HCT116 (cell line): ENCODE measurements around the gene CHRNB4. TPM values are rescaled to one million over a fixed set of nuclear protein-coding genes. Genes with fewer than 3 reads are reported as not detected.

Source experiments
- ATAC-seq: fragments of 200-7000 bp; cut with Tn5 transposase; 2 replicates; pipeline ENCODE4 v1.9.1; 2020; ENCODE audit warnings: mild to moderate bottlenecking, moderate library complexity
- BruUV-seq: library from RNA; stranded (reverse); fragments of 400-500 nt; replicated peaks from 2 replicates; lab custom pipeline; 2021; lab: Mats Ljungman, UMichigan
- CTCF ChIA-PET: fragments of 300-600 bp; sonication (Branson Sonifier 250); formaldehyde crosslinking; loops from one replicate; lab custom pipeline; 2021; ENCODE audit warnings: antibody characterized with exemption; lab: Charles Lee
- POLR2A ChIA-PET: fragments of 300-600, 350-600 bp; sonication (Branson Sonifier 250); formaldehyde crosslinking; loops from one replicate; lab custom pipeline; 2021; ENCODE audit warnings: antibody characterized with exemption; lab: Charles Lee
- RAD21 ChIA-PET, 2 experiments: fragments of 300-600 bp; sonication (Branson Sonifier 250); formaldehyde crosslinking; loops; one replicate each; lab custom pipeline; 2023; ENCODE audit warnings: low total read pairs in 2 of 2; ENCODE audit not compliant: uncharacterized antibody in 2 of 2, unreplicated experiment in 2 of 2, low non-redundant PET in 1 of 2; lab: Charles Lee
- DNase-seq: peaks from one replicate; pipeline ENCODE4 v3.0.0-alpha.2; 2010; ENCODE audit warnings: low read depth, low spot score
- H2AFZ ChIP-seq: fragments of 200-600 bp; shearing (Covaris generic), sonication (generic); 2 replicates; pipeline ENCODE4 v1.6.1; 2017; ENCODE audit warnings: low read depth, mixed run types, mixed read lengths, antibody characterized with exemption, low read length; ENCODE audit not compliant: poor library complexity, severe bottlenecking
- H3K27ac ChIP-seq: 2 replicates; pipeline ENCODE4 v1.5.1; 2012; ENCODE audit warnings: low read depth, low read length
- H3K27me3 ChIP-seq: fragments of 200-600 bp; sonication (generic); 2 replicates; pipeline ENCODE4 v1.6.1; 2016; ENCODE audit warnings: mixed run types, low read length, mixed read lengths; ENCODE audit not compliant: insufficient read depth
- H3K36me3 ChIP-seq, 2 experiments: fragments of 200-500 bp in 1 of 2; fragments of 200-600 bp in 1 of 2; sonication (Bioruptor generic) in 1 of 2; sonication (generic) in 1 of 2; 2 replicates each; pipeline versions ENCODE4 v1.5.1 to v1.6.1; 2014 to 2016; ENCODE audit warnings: low read length in 2 of 2, inconsistent platforms in 1 of 2, mixed read lengths in 1 of 2, mixed run types in 1 of 2; ENCODE audit not compliant: insufficient read depth in 2 of 2, control insufficient read depth in 1 of 2
- H3K4me1 ChIP-seq, 2 experiments: fragments of 200-600 bp in 1 of 2; sonication (generic) in 1 of 2; 2 replicates each; pipeline versions ENCODE4 v1.5.1 to v1.6.1; 2012 to 2017; ENCODE audit warnings: low read length in 2 of 2, inconsistent platforms in 1 of 2, mild to moderate bottlenecking in 1 of 2, mixed read lengths in 1 of 2, mixed run types in 1 of 2, moderate library complexity in 1 of 2; ENCODE audit not compliant: insufficient read depth in 2 of 2, control insufficient read depth in 1 of 2
- H3K4me2 ChIP-seq: fragments of 200-600 bp; sonication (generic); 2 replicates; pipeline ENCODE4 v1.6.1; 2017; ENCODE audit warnings: mixed run types, low read length, mixed read lengths
- H3K4me3 ChIP-seq, 2 experiments: fragments of 200-600 bp in 1 of 2; sonication (generic) in 1 of 2; replicated peaks in 1 of 2; 2 replicates each; pipeline ENCODE4 v1.5.1; 2011 to 2016; ENCODE audit warnings: low read length in 2 of 2, control low read depth in 1 of 2, low read depth in 1 of 2, mild to moderate bottlenecking in 1 of 2, mixed read lengths in 1 of 2, mixed run types in 1 of 2
- H3K79me2 ChIP-seq: fragments of 200-600 bp; sonication (generic); 2 replicates; pipeline ENCODE4 v1.6.1; 2017; ENCODE audit warnings: mild to moderate bottlenecking, mixed run types, low read length, moderate library complexity, mixed read lengths; ENCODE audit not compliant: insufficient read depth
- H3K9ac ChIP-seq: fragments of 200-600 bp; sonication (generic); 2 replicates; pipeline ENCODE4 v1.6.1; 2016; ENCODE audit warnings: low read length, mixed read lengths
- H3K9me2 ChIP-seq: fragments of 200-600 bp; sonication (generic), shearing (Covaris generic); 2 replicates; pipeline ENCODE4 v1.6.1; 2017; ENCODE audit warnings: mixed run types, mild to moderate bottlenecking, moderate library complexity; ENCODE audit not compliant: insufficient read depth
- H3K9me3 ChIP-seq, 2 experiments: fragments of 200-500 bp in 1 of 2; fragments of 200-600 bp in 1 of 2; sonication (Bioruptor generic) in 1 of 2; sonication (generic) in 1 of 2; 2 replicates each; pipeline ENCODE4 v1.6.1; 2014 to 2017; ENCODE audit warnings: low read length in 2 of 2, mixed read lengths in 2 of 2, inconsistent platforms in 1 of 2, low read depth in 1 of 2, mild to moderate bottlenecking in 1 of 2, mixed run types in 1 of 2, moderate library complexity in 1 of 2; ENCODE audit not compliant: control insufficient read depth in 1 of 2, insufficient read depth in 1 of 2
- H4K20me1 ChIP-seq: fragments of 200-600 bp; sonication (generic), shearing (Covaris generic); 2 replicates; pipeline ENCODE4 v1.6.1; 2017; ENCODE audit warnings: mixed run types, mild to moderate bottlenecking, moderate library complexity; ENCODE audit not compliant: insufficient read depth
- CBX3 ChIP-seq: IDR thresholded peaks from 2 replicates; pipeline ENCODE4 v1.6.1; 2012; ENCODE audit warnings: low read depth
- ELF1 ChIP-seq: IDR thresholded peaks from 2 replicates; pipeline ENCODE4 v1.6.1; 2012; ENCODE audit warnings: low read depth, borderline replicate concordance
- EZH2phosphoT487 ChIP-seq: fragments of 200-600 bp; IDR thresholded peaks from 2 replicates; pipeline ENCODE4 v1.6.1; 2018; ENCODE audit warnings: antibody characterized with exemption, borderline replicate concordance
- FOSL1 ChIP-seq: IDR thresholded peaks from 2 replicates; pipeline ENCODE4 v1.6.1; 2012; ENCODE audit warnings: low read depth
- MAX ChIP-seq: IDR thresholded peaks from 2 replicates; pipeline ENCODE4 v1.6.1; 2012
- RAD21 ChIP-seq: IDR thresholded peaks from 2 replicates; pipeline ENCODE4 v1.6.1; 2012; ENCODE audit warnings: low read depth, mild to moderate bottlenecking
- TCF7L2 ChIP-seq: IDR thresholded peaks from 2 replicates; pipeline ENCODE4 v1.7.0; 2011; ENCODE audit warnings: borderline replicate concordance, inconsistent platforms; ENCODE audit not compliant: insufficient read depth, insufficient read length; ENCODE audit errors: extremely low read depth
- YY1 ChIP-seq: IDR thresholded peaks from 2 replicates; pipeline ENCODE4 v1.6.1; 2011; ENCODE audit warnings: low read length, low read depth, moderate library complexity, mild to moderate bottlenecking; ENCODE audit not compliant: insufficient replicate concordance; ENCODE audit errors: extremely low read depth
- intact Hi-C: fragments of 100-400 bp; cut with micrococcal nuclease; formaldehyde crosslinking; loops from 2 replicates; pipeline ENCODE4 v1.10.0; 2022
- total RNA-seq: library from RNA; stranded (reverse); gene quantifications from one replicate; pipeline ENCODE4 v1.2.1, GENCODE V29; 2021; ENCODE audit not compliant: unreplicated experiment
- TF ChIP-seq, protein P1 (sequence below): IDR thresholded peaks from 2 replicates; pipeline ENCODE4 v1.6.1; 2012
- TF ChIP-seq, protein P2 (sequence below): IDR thresholded peaks from 2 replicates; pipeline ENCODE4 v1.6.1; 2011; ENCODE audit warnings: mild to moderate bottlenecking, low read length, moderate library complexity; ENCODE audit not compliant: insufficient replicate concordance; ENCODE audit errors: extremely low read depth

The CHRNB4 gene
- total RNA-seq, 1 experiment from 2014 or later = 2.0 TPM

GRCh38 chr15:78605201-78605600 lies 35.8 kb downstream of the CHRNB4 start (continued):
- no peak for TF ChIP-seq TCF7L2

DNA sequence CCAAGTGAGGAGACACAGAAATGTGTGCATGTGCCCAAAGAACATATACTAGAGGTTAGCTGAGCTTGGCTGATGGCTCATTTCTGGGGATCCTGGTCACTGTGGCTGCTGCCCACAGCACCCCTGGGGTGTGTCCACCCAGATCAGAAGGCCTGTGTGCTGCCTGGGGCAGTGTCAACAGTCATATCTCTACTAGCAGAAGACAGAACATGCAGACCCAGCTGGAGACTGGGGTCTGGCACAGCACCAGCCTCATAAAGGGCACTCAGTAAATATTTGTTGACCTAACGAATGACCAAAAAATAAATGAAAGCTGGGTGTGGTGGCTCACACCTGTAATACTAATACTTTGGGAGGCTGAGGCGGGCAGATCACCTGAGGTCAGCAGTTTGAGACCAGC lies 36.6 kb downstream of the CHRNB4 start:
- H3K27me3 ChIP-seq = no peaks in the 10 kb centered on the region
- no peaks in the 10 kb centered on the region for H3K9me2 ChIP-seq
- no peak overlapping the region for H3K4me2 ChIP-seq
- no peak overlapping the region for H3K4me3 ChIP-seq
- H4K20me1 ChIP-seq = no peaks in the 10 kb centered on the region
- no peaks in the 10 kb centered on the region for H3K4me1 ChIP-seq
- DNase-seq (no peak), ATAC-seq (no peak)
- H3K36me3 ChIP-seq = no peaks in the 10 kb centered on the region; a peak in 1 of 4 replicates
- H2AFZ ChIP-seq = no peak overlapping the region
- ChIA-PET RAD21 (no interaction called here), POLR2A (no interaction called here), CTCF (no interaction called here)
- H3K9ac ChIP-seq = no peak overlapping the region
- no peaks in the 10 kb centered on the region for H3K9me3 ChIP-seq
- no peak overlapping the region for H3K27ac ChIP-seq
- BruUV-seq = no TSS peak
- TF ChIP-seq, protein P1, sequence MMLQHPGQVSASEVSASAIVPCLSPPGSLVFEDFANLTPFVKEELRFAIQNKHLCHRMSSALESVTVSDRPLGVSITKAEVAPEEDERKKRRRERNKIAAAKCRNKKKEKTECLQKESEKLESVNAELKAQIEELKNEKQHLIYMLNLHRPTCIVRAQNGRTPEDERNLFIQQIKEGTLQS = no peak
- TF ChIP-seq RAD21 = no peak
- no peak for TF ChIP-seq CBX3
- TF ChIP-seq ELF1 = no peak
- TF ChIP-seq FOSL1 = no peak
- TF ChIP-seq MAX = no peak
- TF ChIP-seq YY1 = no peak
- TF ChIP-seq EZH2phosphoT487 = no peak
- TF ChIP-seq, protein P2, sequence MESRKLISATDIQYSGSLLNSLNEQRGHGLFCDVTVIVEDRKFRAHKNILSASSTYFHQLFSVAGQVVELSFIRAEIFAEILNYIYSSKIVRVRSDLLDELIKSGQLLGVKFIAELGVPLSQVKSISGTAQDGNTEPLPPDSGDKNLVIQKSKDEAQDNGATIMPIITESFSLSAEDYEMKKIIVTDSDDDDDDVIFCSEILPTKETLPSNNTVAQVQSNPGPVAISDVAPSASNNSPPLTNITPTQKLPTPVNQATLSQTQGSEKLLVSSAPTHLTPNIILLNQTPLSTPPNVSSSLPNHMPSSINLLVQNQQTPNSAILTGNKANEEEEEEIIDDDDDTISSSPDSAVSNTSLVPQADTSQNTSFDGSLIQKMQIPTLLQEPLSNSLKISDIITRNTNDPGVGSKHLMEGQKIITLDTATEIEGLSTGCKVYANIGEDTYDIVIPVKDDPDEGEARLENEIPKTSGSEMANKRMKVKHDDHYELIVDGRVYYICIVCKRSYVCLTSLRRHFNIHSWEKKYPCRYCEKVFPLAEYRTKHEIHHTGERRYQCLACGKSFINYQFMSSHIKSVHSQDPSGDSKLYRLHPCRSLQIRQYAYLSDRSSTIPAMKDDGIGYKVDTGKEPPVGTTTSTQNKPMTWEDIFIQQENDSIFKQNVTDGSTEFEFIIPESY = no peak
- intact Hi-C loops = no loop called here
- H3K79me2 ChIP-seq = no peaks in the 10 kb centered on the region
